SU-DHL-6 (cell line): ENCODE results near the gene HSD17B12.

ENCODE experiments used
- CTCF ChIP-seq: fragments of 200-600 bp; sonication (generic); IDR thresholded peaks from one replicate; pipeline ENCODE4 v1.5.1; 2017; ENCODE audit warnings: antibody characterized with exemption, mild to moderate bottlenecking, low read length, moderate library complexity; ENCODE audit not compliant: insufficient read depth, poor library complexity, severe bottlenecking
- EZH2phosphoT487 ChIP-seq: fragments of 200-600 bp; sonication (generic), shearing (Covaris generic); conservative IDR thresholded peaks from 2 replicates; pipeline ENCODE4 v1.6.1; 2018; ENCODE audit warnings: mild to moderate bottlenecking, antibody characterized with exemption, low read length, moderate library complexity, mixed read lengths

GRCh38 chr11:43687120-43687791, 6.7 kb downstream of the HSD17B12 start:
- TF ChIP-seq CTCF = no peak
- no peak for TF ChIP-seq EZH2phosphoT487
